ENCODE results near the gene PSMG3. TPM values are rescaled to one million over a fixed set of nuclear protein-coding genes. Genes with fewer than 3 reads are reported as not detected.

Gene PSMG3
- total and polyA plus RNA-seq, 3 donors from 2014 or later = 23.7 to 44.5 (median 39.1) TPM

Other genes with a start within 250 kb of the PSMG3 start
- 10 to 100 TPM; 29.4 to 39.4 TPM for gene MICALL2, start 110.6 kb downstream of the PSMG3 start, total RNA-seq
- 13.4 TPM for gene MICALL2, start 110.6 kb downstream of the PSMG3 start, polyA plus RNA-seq (ENCODE audit: insufficient read depth, low read depth, low replicate concordance)
- 100 to 1,000 TPM; 142 to 185 TPM for gene INTS1, start 65.6 kb downstream of the PSMG3 start, total RNA-seq
- gene INTS1, start 65.6 kb downstream of the PSMG3 start, polyA plus RNA-seq (ENCODE audit: insufficient read depth, low read depth, low replicate concordance) = 142 TPM
- 10 to 100 TPM; 17.9 to 25.8 TPM for gene MAFK, start 39.3 kb downstream of the PSMG3 start, total RNA-seq
- gene MAFK, start 39.3 kb downstream of the PSMG3 start, polyA plus RNA-seq (ENCODE audit: insufficient read depth, low read depth, low replicate concordance) = 15.0 TPM
- 10 to 100 TPM; 18.7 to 20.9 TPM for gene TMEM184A, start 13.8 kb downstream of the PSMG3 start, total RNA-seq
- 7.1 TPM for gene TMEM184A, start 13.8 kb downstream of the PSMG3 start, polyA plus RNA-seq (ENCODE audit: insufficient read depth, low read depth, low replicate concordance)
- 1 to 10 TPM; 2.8 to 3.2 TPM for gene ELFN1, start 100.2 kb upstream of the PSMG3 start, total RNA-seq
- gene ELFN1, start 100.2 kb upstream of the PSMG3 start, polyA plus RNA-seq (ENCODE audit: insufficient read depth, low read depth, low replicate concordance) = 2.3 TPM

Data from testis (tissue), 3 donors.